Gastrocnemius medialis (tissue), 4 donors: ENCODE results near the gene SRRM2.

ENCODE experiments used
- POLR2A ChIP-seq, 2 donors: fragments of 450-650 bp; IDR thresholded peaks; one replicate each; pipeline ENCODE4 v1.6.1; 2017; ENCODE audit warnings: antibody characterized with exemption in 2 of 2, mild to moderate bottlenecking in 2 of 2, moderate library complexity in 2 of 2
- TF ChIP-seq, protein P1 (sequence below), 5 experiments: fragments of 450-650 bp in 3 of 5; fragments of 200-600 bp in 2 of 5; sonication (generic) in 2 of 5; IDR thresholded peaks in 4 of 5; conservative IDR thresholded peaks in 1 of 5; 1 replicate in 4 of 5; 2 replicates in 1 of 5; pipeline ENCODE4 v1.5.1; 2016 to 2019; ENCODE audit warnings: antibody characterized with exemption in 5 of 5, mild to moderate bottlenecking in 3 of 5, moderate library complexity in 3 of 5

- TF ChIP-seq, protein P1, sequence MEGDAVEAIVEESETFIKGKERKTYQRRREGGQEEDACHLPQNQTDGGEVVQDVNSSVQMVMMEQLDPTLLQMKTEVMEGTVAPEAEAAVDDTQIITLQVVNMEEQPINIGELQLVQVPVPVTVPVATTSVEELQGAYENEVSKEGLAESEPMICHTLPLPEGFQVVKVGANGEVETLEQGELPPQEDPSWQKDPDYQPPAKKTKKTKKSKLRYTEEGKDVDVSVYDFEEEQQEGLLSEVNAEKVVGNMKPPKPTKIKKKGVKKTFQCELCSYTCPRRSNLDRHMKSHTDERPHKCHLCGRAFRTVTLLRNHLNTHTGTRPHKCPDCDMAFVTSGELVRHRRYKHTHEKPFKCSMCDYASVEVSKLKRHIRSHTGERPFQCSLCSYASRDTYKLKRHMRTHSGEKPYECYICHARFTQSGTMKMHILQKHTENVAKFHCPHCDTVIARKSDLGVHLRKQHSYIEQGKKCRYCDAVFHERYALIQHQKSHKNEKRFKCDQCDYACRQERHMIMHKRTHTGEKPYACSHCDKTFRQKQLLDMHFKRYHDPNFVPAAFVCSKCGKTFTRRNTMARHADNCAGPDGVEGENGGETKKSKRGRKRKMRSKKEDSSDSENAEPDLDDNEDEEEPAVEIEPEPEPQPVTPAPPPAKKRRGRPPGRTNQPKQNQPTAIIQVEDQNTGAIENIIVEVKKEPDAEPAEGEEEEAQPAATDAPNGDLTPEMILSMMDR (IDR thresholded peaks at IDR 0.05 in 4 of 5, conservative IDR thresholded peaks at IDR 0.05 in 1 of 5): no peak
- no peak for TF ChIP-seq POLR2A (IDR thresholded peaks at IDR 0.05)
These were observed 12.0 kb upstream of the SRRM2 start for GRCh38 chr16:2740476-2740875.
